GM15510 (cell line): ENCODE measurements around the gene PEX10.

Source experiments
- POLR2A ChIP-seq: IDR thresholded peaks from 3 replicates; pipeline ENCODE4 v1.6.1; 2011; ENCODE audit warnings: borderline replicate concordance; ENCODE audit not compliant: insufficient read length; ENCODE audit errors: extremely low read depth

Gene PEX10

DNA sequence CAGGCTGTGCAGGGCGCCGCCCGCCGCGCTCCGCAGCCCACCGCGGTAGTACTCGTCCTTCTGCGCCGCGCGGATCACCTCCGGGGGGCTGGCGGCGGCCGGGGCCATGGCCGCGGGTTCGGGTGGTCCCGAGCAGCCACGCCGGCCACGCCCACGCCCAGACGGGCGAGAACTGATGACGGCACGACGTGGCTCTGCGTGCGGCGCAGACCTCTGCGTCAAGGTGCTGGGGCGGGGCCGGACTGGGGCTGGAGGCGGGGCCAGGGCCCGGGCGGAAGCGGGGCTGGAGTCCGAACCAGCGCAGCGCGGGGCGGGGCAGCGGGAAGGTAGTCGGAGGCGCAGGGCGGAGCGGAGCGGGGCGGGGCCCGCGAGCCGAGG, at the start of gene PEX10:
Gene PEX10 (minus strand): TSS at position 170 of the 378 bp plus-strand sequence. CDS start 62 bp downstream, at position 108.
- peak; percentile 67 for TF ChIP-seq POLR2A

DNA sequence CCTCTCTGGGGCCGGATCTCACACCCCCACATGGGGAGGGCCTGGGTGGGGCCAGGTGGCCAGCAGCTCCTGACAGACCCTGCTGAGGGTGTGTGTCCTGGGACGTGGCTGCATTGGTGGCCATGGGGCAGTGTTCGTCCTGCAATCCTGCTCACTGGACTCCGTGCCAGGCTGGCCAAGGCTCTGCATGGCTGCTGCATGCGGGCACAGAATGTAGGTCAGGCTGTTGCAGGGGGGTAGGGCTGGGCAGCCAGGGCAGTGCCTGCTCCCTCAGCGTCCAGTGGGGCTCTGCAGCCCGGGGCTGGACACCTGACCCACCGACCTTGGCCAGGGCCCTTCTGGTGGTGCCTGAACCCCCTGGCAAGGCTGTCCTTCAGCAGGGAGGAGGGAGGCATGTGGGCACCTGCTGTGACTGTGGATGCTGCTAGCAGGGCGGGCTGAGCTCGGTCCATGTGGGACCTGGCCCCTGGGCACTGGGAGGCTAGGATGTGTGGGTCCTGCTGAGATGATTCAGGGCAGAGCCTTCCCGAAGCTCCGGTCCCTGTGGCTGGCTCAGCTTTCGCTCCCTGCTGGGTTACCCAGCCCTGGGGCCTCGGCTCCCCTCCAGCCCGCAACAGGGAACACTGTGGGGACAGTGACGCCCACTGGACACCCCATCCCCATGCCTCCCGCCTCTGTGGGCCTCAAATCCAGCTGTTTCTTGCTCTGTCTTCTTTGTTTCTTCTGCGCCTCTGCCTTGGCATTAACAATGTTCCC, 48.8 kb upstream of the PEX10 start:
- TF ChIP-seq POLR2A = no peak

DNA sequence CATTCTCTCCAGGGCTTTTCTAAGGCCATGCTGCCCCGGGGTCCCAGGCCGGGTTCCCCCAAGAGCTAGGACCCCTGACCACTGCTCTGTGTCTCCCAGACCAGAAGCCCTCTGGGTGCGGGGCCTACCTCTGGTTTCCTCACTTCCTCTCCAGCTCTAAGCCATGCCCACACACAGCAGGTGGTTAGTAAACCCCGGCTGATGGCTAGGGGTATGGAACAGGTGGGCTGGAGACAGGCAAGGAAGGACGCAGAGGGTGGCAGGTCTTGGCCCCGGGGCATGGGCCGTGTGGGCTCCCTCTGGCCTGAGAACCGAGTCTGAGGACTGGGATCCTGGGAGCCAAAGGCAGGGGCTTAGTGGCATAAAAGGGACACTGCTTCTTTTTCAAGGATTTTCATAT, 47.8 kb upstream of the PEX10 start:
- TF ChIP-seq POLR2A = no peak

DNA sequence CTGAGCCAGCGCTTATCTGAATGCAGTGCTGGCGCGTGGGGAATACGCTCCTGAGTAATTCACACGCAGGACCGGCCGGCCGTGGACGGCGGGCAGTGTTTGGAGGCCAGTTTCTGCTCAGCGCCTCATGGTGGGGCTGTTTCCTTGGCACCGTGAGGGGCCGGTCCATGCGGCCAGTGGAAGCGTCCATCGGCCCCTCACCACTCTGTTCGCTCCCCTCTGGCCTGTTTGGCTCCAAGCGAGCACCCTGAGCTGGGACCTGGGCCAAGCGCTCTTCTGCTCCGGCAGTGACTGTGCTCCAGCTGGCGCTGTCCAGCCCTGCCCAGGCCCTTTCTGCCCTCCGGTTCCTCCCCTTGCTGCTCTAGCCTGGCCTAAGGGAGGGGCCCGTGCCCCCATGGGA, 47.4 kb upstream of the PEX10 start:
- no peak for TF ChIP-seq POLR2A

DNA sequence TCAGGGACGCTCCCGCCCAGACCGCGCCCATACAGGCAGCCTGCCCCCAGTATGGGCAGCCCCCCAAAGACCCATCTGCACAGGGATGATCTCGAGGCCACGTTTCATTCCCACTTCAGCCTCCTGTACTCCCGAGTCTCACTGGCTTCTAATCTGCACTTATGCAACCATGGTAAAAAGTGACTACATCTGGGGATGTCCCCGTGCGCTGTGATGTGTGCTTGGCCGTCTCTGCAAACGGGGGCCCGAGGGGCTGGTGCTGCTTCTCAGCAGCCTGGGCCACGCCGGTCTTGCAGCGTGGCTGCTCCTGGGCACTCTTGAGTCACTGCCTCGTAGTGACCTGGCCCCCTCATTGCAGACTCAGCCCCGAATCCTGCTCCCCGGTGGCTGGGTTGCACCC, 46.3 kb upstream of the PEX10 start:
- TF ChIP-seq POLR2A = no peak

DNA sequence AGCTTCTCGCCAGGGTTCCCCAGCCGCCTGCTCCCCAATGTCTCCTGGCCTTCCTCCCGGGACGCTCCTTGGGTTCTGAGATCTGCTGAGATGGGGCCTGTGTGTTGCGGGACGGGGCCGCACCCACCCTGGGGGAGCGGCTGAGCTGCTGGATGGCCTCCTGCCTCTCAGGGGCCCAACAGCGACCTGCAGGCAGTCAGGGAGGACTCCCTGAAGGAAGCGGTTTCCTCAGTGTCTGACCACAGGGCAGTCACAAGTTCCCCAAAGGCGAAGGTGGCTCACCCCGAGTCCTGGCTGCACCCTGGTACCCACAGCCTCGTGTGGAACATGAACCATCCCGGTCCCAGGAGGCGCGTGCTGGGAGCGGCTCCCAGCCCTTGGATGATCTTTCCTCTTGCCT, 45.1 kb upstream of the PEX10 start:
- TF ChIP-seq POLR2A = no peak

DNA sequence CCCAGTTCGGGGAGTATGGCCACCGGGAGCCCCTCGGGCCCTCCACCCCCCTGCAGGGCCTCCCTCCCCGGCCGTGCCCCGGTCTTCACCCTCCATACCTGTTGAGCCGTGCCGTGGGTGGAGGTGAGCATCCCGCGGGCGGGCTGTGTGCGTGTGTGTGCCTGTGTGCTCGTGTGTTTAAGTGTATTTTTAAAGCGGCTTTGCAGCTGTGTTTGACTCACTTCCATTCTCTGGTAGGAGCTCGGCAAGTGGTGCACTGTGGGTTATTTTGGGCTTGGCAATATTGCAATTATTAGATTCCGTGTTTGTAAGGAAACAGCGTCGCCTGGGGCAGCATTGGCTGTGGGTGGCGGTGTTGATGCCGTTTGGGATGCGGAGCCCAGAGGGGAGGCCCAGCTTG, 43.4 kb upstream of the PEX10 start:
- no peak for TF ChIP-seq POLR2A

DNA sequence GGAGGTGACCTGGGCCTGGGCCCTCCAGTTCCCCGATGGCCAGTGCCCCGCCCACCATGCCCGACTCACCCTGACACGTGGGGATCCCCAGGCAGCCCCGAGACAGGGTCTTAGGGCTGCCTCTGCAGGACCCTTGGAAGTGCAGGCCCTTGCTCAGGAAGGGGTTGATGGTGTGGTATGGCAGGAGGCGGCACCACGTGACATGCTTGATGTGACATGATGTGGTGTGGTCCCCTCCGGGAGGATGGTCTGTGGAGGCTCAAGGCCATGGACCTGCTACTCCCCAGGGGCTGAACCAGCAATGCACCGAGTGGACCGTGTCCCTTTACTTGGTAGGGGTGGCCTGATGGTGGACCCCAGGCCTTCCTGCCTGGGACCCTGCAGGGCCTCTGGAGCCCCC, 41.9 kb upstream of the PEX10 start:
- TF ChIP-seq POLR2A = no peak

DNA sequence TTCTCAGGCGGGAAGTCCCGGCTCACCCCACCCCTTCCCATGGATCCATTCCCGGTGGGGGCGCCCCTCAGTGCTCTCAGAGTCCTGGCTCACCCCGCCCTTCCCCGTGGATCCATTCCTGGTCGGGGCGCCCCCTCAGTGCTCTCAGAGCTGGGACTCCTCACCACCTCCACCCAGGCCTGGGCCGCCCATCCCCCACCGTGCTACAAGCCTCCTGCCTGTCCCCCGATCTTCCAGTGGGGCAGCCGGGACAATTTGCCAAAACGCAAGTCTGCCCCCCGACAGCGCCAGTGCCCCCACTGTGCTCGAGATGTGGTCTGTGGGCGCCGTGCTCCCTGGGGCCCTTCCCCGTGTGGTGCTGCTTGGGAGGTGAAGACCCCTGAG, 40.6 kb upstream of the PEX10 start:
- TF ChIP-seq POLR2A = no peak

DNA sequence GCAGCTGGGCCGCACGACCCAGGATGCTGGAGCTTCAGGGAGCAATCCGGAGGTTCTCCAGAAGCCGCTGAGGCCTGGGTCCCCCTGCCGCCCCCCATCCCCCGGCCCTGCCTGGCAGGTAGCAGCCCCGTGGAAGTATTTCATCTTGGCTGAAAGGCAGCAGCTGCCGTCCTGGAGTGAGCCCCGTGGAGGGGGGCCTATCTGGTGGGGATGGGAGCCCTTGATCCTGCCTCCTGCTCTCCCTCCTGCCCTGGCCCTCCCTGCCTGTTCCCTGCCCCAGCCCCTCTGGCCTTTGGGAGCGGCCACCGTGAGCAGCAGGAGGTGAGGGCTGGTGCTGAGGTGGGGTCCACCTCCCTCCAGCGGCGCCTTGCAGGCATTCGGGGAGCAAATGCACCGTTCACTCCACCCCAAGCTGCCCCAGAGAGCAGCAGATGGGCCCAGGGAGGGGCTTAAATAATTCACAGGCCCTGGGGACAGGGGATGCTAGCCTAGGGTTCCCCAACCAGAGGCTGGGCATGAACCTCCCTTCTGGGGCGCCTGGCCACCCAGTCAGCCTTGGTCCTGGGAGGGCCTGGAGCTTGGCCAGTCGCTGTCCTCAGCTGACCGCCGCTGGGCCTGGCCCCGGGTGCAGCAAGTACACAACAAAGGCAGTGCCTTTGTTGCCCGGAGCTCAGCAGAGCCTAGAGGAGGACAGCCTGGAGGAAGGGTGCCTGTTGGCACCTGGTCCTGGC, 40.0 kb upstream of the PEX10 start:
- TF ChIP-seq POLR2A = no peak

DNA sequence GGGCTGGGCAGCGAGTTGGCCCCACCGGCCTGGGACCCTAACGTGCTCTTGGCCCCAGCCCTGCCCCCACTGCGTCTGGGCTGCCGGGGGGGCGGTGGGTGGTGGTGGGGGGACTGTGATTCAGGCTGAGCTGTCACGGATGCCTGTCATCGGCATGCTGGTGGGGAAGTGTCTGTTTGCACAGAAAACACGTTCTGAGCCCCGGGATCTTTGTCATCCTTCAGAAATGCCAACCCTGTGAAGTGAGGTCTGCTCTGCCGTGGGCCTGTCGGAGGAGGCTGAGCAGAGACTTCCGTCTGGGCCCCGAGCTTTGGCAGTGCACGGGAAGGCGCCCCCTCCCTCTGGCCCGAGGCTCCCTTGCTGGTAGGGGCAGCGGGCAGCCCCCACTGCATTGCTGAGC, 39.4 kb upstream of the PEX10 start:
- TF ChIP-seq POLR2A = no peak

DNA sequence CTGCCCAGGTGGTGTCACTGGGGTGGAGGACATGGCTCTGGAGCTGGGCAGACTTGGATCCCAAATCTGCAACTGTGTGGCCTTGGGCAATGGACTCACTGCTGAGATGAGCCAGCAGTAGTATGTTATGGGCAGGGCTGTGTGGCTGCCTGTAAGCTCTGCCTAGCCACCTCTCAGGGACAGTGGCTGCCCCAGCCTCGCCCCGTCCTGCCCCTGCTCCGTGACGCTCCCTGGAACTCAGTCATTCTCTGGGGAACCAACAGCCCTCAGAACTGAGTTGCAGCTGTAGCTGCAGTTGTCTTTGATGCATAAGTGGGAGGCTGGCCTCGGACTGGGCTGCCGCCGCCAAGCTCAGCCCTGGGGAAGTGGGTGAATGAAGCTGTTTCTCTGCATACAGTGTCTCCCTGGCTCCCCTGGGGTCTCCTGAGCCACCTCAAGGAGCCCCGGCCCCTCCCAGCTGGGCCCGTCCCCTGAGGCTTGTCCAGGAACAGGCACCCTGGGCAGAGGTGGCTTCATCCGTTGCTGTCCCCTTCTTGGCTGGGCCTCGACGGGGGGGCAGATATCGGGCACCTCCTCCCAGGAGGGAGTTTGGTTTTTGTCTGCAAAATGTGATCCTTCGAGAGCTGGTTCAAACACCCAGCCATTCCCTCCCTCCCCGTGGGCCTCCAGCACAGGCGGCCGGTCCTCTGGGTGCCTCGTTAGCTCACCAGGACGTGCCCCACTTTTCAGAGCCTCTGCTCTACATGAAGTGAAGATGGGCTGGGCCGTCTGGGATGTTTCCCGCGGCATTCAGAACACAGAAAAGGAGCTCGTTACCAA, 37.5 kb upstream of the PEX10 start:
- no peak for TF ChIP-seq POLR2A

DNA sequence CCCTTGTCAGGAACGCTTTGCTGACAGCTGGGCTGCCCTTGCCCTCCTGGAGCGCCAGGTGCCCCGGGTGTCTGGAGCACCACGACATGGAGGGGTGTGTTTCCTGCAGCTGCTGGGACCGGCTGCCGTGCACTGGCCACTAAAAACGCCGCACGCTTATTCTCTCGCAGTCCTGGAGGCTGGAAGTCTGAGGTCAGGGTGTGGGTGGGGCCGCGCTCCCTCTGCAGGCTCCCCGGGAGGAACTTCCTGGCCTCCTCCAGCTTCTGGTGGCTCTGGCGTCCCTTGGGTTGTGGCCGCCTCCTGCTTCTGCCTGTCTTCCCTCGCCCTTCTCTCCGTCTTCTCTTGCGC, 35.7 kb upstream of the PEX10 start:
- no peak for TF ChIP-seq POLR2A

DNA sequence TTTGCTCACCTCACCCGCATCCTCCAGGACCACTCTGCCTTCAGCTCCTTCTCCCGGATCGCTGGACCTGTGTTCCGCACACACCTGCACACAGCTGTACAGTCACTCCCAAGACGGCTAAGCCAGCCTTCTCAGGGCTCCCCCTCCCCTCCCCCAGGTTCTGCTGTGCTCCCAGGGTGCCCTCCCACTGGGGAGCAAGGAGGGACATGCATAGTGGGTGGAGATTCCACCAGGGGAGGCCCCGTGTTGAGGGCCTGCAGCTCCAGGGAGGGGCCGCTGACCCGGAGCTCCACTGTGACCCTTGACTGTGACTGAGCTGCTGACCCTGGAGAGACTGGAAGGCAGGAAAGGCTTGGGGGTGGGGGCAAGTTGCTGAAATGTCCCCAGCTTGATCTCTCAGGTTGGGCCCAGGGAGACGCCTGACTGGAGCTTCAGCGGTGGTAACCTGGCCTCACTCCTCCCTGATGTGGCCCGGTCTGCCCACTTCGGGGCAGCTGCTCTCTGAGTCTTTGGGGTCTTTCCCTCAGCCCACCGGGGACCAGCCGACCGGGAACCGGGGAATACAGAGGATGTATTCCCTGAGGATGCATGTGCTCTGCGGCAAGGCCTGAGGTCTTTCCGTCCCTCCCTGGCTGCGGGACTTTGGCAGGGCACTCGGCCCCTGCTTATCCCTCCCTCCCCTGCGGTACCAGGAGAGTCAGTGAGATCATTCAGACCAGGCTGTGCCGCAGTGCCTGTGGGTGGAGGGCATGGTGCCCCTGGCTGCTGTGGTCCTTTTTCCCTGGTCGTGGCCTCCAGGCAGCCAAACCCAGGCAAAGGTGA, 35.1 kb upstream of the PEX10 start:
- no peak for TF ChIP-seq POLR2A

DNA sequence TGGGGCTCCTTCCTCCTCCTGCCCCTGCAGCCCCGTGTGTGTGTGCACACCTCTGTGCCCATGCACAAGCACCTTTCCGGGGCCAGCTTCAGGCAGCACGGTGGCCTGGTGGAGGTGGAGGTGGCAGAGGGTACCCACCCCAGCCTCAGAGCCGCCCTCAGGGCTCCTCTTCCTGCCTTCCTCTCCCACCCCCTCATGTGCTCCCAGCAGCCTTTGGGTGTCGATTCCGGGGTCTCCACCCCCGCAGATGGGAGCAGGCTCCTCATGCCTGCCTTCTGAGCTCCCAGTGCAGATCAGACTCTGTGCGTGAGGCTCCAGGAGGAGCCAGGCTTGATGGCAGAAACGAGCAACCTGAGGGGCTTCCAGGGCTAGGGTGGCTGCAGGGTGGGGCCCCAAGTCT, 34.5 kb upstream of the PEX10 start:
- TF ChIP-seq POLR2A = no peak

DNA sequence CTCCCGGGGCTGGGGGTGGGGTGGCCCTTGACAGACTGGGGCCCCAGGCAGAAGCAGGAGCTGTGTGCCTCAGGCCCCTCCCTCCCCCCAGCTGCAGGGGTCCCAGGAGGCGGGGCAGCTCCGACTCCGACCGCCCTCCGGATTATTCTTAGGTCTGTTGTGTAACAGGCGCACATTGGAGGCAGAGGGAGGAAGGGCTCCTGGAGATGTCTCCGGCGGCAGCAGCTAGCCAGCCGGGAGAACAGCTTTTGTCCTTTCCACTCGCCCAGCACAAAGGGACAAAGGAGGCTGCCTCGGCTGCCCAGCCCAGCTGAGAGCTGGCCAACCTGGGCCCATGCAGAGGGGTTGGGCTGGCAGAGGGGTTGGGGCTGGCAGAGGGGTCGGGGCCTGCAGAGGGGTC, 34.0 kb upstream of the PEX10 start:
- TF ChIP-seq POLR2A = no peak

DNA sequence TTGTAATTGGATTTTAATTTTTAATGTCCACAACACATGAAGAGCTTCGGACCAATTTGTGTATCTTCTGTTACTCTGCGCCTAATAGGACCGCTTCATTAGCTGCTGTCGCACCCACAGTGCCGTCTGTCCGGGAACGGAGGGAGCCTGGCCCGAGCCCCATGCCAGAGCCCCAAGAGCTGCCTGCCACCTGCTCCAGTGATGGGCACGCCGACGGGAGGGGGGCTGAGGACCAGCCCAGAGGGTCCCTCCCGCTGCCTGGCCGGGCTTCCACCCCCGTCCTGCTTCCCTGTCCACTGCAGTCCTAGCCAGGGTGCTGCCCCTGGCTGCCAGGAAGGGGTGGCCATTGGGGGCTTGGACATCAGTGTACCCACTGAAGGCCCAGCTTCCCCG, 33.5 kb upstream of the PEX10 start:
- TF ChIP-seq POLR2A = no peak
